NCI-H187 treated with DMSO at 0.1 percent for 48 hours (cell line): ENCODE data around the gene OVOL2.
"Not testable (repeated sequence)": the region's sequence is repeated elsewhere in the genome, so short reads cannot be mapped to it uniquely, and the experiment has no call there.

Experiments used
- DNase-seq: peaks from one replicate; lab custom pipeline; 2025; lab: John Stamatoyannopoulos, UW

The OVOL2 gene

DNA sequence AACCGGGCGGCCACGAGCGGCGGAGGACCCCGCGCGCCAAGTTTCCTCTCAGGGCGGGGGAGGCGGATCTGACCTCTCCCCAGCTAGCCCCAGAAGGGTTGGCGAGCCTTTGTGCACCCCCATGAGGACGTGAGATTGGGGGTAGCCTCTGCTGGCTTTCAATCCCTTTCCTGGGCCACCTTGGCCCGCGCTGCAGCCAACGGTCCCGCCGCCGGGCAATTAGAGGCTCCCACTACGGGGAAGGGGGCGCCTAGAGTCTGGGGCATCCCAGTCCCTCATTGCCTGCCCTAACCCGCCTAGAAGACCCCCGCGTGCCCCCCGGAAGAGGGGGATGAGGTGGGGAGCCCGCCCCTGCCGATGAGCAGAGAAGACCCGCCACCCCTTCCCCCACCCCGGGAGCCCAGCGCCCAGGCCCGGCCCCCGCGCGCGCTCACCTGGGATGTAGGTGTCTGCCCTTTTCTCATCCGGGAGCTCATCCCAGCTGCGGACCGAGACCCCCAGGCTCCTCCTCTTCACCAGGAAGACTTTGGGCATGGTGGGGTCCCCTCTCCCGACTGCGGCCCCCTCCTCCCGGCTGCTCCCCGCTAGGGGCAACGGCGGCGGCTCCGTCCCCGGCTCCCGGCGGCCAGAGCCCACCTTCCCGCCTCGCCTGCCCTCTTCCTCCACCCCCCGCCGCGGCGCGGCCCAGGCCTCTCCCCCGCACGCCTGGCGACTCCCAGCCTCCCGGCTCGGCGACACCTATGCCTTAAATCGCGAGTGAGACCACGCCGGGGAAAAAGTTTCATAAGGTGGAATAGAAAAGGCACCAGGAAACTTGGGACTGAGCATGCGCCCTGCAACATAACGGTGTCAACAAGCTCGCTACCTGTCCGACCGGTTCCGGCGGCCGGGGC lies at the start of gene OVOL2:
TSS of gene OVOL2 (minus strand) at position 816 of the 893 bp plus-strand sequence. CDS start at position 534, 282 bp downstream.
- no peak for DNase-seq

DNA sequence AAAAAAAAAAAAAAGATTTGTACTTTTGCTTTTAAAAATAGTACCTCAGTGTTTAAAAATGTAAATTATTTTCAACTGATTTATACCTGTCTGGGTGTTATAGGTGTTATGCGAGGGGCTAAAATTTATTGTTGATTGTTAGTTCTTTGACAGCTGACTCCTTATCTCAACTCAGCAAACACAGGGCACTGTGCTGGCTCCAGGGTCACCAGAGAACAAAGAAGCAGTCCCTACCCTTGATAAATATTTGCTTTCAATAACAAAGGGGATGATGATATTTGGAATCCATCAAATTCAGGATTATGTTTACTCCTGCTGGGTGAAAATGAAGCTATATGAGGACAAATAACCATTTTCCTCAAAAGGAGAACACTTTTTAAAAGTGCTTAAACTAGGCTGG lies 45.8 kb upstream of the OVOL2 start:
- no peak for DNase-seq

DNA sequence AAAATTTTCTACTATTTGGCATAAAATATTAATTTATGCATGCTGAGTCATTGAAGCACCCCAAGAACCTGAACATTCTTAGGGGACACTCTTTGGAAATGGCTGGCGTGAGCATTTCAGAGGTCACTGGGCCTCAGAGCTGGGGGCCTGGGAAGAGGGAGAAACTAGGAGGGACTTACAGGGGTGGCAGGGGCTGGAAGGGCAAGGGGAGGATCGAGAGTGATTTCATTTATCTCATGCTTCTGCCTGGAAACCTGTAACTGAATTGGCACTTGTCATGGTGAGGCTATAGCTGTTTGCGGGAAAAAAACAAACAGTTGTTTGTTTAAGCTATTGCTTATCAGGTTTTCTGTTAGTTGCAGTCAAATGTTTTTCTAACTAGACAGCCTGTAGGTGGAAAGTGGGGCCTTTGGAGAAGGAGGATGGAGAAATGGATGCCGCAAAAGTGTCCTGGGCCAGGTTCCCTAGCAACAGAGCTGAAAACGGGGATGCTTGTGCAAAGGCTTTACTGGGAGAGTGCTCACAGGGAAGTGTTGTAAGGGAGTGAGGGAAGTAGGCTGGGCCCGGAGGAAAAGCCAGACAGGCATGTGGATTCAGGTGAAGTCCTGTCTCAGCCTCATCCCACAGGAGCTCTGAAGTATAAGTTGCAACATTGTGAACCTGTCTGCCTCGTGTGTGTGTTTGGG lies 43.6 kb upstream of the OVOL2 start:
- DNase-seq, result no peak

DNA sequence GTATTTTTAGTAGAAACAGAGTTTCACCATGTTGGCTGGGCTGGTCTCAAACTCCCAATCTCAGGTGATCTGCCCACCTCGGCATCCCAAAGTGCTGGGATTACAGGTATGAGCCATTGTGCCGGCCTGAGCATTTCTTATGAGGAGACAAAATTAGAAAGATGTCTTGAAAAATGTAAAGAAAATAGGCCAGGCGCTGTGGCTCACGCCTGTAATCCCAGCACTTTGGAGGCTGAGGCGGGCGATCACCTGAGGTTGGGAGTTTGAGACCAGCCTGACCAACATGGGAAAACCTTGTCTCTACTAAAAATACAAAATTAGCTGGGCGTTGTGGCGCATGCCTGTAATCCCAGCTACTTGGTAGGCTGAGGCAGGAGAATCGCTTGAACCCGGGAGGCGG lies 42.9 kb upstream of the OVOL2 start:
- DNase-seq, result not testable (repeated sequence)

DNA sequence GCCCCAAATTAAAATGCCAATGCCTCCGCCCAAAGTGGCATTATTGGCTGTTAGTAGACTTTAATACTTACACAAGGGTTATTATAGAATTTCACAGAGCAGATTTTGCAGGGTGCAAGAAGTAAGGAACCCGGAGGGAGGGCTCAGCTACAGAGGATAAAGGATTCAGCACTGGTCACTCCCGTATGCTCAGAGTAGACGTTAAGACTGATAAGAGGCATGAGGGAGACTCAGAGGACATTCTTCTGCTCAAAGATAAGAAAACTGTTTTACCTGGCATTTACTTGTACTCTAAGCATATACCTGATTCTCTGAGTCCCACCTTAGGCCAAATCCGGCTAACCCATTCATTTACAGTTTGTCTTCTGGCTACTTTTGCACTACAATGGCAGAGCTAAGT lies 36.5 kb upstream of the OVOL2 start:
- DNase-seq, result no peak

DNA sequence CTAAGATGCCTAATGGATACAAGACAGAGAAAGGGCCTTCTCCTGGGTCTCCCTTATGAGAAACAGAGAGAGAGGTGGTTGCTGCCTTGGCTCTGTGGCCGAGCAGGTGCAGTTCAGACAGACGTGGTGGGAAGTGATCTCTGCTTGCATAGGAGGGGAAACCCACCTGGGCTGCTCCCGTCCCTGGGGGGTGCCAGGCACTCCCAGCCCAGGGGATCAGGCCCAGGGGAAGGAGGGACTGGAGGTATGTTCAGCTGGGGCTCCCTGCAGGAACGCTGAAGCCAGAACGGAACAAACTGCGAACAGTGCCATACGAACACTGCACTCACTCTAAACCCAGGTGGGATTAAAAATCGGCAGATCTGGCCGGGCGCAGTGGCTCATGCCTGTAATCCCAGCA lies 35.7 kb upstream of the OVOL2 start:
- no peak for DNase-seq

DNA sequence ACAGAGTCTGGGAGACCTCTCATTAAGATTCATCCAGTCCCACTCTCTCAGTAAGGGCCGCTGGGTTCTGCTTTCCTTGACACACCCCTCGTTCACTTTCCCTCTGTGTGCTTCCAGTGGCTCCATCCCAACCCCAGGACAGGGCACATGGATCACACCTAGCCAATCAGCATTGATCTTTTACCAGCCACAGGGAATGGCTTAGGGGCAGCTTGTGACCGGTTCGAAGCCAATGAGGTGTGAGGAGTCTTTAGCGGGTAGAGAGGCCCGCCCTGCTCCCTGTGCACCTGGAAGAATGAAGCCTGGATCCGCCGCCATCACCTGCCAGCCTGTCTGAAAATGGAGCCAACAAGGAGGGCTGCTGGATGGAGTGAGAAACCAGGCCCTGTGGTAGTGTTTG lies 35.2 kb upstream of the OVOL2 start:
- no peak for DNase-seq

DNA sequence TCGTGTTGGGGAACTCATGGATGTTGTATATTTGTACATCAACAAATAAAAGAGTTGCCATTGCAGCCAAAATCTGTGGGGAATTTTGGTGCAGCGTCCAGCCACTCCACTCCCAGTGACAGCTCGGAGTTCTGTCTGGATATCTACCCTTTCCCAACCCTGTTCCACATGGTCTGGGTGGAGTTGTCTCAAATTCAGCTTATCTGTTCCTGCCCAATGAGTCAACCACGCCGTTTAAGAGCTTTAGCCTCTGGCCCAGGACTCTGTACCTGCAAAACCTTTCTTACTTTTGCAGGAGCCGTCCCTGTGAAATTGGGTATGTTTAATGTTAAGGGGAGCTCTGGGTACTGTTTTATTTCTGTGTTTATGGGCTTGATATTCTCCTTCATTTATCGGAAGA lies 33.9 kb upstream of the OVOL2 start:
- no peak for DNase-seq

DNA sequence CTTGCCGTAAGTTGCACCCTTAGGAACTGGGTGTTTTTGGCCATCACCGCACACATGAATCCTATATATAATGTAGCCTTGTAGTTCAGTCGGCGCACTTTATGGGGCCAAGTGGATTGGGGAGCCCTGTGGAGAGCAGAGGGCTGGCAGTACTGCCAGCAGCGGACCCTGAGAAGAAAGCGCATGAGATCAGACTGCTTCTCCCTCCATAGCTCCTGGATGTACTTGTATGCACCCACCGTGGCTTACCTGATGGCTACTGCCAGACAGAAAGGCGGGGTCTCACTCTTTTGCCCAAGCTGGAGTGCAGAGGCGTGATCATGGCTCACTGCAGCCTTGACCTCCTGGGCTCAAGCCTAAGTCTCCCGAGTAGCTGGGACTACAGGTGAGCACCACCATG lies 32.8 kb upstream of the OVOL2 start:
- no peak for DNase-seq

DNA sequence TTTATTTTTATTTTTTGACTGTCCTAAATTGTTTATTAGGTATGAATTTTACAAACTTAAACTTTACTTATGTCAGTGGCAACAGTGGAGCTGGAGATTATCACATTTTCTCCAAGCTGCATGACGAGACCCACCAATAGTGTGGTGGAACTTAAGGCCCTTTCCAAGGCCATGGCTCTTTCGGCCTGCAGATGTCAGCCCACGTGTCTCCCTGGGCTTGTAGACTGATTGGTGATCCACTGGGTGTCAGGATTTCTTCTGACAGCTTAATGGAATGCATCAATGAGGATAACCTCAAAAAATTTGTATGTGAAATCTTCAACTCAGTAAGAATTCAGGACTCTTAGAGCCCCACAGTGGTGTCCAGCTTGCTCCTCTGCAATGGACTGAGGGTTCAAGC lies 32.3 kb upstream of the OVOL2 start:
- no peak for DNase-seq

DNA sequence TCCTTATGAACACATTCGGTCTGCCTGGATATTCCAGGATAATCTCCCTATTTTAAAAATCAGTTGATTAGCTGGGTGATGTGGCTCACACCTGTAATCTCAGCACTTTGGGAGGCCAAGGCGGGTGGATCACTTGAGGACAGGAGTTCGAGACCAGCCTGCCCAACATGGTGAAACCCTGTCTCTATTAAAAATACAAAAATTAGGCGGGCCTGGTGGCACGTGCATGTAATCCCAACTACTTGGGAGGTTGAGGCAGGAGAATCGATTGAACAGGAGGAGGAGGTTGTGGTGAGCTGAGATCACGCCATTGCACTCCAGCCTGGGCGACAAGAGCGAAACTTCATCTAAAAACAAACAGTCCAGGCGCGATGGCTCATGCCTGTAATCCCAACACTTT lies 31.1 kb upstream of the OVOL2 start:
- DNase-seq, result not testable (repeated sequence)

DNA sequence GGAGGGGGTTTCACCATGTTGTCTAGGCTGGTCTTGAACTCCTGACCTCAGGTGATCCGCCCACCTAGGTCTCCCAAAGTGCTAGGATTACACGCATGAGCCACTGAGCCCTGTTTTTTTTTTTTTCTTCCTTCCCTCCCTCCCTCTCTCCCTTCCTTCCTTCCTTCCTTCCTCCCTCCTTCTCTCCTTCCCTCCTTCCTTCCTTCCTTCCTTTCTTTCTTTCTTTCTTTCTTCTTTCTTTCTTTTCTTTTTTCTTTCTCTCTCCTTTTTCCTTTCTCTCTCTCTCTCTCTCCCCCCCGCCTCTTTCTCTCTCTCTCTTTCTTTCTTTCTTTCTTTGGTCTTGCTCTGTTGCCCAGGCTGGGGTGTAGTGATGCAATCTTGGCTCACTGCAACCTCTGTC lies 30.6 kb upstream of the OVOL2 start:
- DNase-seq, result not testable (repeated sequence)

DNA sequence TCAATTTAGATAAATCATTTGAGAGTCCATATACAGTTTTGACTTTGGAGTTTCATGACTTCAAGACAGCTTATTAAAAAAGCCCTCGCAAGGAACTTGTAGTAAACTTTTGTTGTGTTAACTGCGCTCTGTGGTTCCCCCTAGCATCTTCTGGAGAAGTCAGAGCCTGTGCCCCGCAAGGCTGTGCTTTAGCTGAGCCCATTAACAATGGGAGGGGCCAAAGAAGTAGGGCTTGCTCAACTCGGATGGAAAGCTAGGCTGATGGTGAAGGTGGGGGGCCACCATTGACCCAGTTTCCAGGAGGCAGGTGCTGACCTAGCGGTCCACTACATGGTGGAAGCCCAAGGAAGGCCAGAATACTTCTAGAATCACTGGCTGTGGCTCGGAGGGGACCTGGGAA lies 29.3 kb upstream of the OVOL2 start:
- no peak for DNase-seq

DNA sequence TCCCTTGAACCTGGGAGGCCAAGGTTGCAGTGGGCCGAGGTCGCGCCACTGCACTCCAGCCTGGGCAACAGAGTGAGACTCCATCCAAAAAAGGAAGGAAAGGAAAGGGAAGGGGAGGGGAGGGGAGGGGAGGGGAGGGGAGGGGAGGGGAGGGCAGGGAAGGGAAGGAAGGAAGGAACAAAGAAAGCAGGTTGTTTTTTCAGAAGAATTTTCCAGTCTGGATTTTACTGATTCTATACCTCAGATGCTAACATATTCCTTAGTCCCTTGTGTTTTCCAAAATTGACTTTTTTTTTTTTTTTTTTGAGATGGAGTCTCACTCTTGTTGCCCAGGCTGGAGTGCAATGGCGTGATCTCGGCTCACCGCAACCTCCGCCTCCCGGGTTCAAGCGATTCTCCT lies 23.1 kb upstream of the OVOL2 start:
- not testable (repeated sequence) for DNase-seq

DNA sequence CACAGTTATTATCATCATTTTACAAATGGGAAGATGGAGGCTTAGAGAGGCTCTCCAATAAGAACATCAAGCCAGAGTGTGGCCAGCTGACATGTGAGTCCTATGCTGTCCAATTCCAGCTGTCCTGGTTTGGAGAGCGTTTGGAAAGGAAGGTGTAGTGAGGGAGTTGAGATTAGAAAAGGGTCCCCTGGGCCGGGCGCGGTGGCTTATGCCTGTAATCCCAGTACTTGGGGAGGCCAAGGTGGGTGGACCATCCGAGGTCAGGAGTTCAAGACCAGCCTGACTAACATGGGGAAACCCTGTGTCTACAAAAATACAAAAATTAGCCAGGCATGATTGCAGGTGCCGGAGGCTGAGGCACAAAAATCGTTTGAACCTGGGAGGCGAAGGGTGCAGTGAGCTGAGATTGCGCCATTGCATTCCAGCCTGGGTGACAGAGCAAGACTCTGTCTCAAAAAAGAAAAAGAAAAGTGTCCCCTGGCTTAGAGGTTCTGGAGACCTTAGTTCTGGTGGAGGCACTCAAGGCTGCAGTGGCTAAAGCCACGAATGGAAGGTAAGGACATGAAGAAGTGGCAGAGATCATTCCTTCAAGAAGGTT lies 22.1 kb upstream of the OVOL2 start:
- DNase-seq, result no peak

DNA sequence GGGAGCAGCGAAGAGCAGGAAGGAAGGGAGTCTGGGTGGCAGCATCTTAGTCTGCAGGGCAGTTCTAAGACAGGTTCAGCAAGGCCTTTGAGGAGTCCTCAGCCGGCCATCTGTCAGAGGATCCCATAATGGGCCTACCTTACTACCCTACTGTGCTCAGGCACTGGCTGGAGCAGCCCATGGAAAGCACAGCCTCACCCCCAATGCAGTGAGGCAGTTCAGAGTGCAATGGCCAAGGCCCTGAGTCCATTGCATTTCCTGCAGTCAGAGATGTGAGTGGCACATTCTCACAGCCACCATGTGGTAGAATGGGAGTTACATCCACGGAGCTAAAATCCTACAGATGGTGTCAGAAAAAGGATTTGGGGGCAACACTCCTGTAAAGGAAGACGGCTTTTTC lies 19.4 kb upstream of the OVOL2 start:
- DNase-seq, result no peak

DNA sequence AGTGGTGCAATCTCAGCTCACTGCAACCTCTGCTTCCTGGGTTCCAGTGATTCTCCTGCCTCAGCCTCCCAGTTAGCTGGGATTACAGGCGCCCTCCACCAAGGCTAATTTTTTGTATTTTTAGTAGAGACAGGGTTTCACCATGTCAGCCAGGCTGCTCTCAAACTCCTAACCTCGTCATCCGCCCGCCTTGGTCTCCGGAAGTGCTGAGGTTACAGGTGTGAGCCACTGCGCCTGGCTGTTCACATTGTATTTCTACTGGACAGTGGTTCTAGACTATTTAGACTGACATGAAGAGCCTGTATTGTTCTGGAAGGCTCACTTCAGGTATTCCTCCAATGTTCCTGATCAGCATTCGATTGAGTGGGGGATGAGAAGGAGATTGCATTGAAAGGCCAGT lies 14.8 kb upstream of the OVOL2 start:
- no peak for DNase-seq

DNA sequence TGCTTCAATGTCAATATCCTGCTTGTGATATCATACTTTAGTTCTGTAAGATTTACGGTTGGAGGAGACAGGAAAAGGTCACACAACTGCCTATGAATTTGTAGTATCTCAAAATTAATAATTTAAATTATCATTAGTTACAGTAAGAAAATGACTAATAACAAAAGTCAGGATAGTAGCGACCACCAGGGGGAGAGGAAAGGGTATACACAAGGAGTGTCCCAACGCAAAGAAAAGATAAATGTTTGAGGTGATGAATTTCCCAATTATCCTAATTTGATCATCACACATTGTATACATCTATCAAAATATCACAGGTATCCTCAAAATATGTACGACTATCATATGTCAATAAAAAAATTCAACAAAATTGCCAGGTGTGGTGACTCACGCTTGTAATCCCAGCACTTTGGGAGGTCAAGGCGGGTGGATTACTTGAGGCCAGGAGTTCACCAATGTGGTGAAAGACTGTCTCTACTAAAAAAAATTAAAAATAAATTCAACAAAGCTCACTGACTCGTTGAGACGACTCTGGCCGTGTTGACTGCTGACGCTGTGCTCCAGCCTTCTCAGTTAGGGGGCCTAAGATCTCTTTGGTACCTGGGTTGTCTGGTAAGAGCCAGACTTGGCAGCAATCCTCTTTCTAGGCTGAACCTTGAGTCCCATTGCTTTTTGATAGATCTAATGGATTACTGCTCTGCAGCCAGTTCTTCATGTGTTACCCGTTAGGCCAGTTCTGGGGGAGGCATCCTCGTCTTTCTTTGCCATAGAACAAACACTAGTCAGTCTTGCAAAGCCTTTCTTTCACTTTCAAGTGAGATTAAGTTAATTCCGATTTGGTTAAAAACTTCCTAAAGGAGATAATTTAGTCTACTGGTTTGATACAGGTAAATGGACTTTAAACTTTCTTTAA lies 9.0 kb upstream of the OVOL2 start:
- DNase-seq, result no peak

DNA sequence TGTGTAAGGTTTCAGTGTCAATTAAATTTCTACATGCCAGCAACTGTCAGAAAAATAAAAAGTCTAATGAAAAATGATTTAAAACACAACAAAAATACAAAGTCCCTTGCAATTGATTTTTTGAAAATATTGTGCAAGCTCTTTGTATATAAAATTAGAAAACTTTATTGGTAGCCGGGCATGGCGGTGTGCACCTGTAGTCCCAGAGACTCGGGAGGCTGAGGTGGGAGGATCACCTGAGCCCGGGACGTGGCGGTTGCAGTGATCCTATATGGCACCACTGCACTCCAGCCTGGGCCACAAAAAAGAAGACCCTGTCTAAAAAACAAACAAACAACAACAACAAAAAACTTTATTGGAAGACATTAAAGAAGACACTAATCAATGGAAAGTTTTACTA lies 6.0 kb upstream of the OVOL2 start:
- DNase-seq, result no peak

DNA sequence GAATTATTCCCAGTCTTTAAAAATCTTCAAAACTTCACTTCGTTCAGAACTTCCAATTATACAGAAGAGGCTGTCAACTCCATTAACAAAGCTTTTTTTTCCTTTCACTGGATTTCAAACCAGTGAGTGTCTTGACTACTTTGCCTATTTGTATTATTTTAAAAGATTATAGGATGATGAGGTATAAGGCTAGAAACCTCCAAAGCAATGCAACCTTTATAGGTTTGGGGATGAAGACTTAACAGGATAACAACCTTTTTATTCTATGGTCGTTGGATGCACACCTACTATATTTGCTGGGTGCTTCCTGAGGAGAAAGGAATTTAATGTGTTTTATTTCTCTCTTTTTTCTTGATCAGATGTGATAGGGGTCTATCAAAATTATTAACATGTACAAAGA lies 1.9 kb upstream of the OVOL2 start:
- no peak for DNase-seq

DNA sequence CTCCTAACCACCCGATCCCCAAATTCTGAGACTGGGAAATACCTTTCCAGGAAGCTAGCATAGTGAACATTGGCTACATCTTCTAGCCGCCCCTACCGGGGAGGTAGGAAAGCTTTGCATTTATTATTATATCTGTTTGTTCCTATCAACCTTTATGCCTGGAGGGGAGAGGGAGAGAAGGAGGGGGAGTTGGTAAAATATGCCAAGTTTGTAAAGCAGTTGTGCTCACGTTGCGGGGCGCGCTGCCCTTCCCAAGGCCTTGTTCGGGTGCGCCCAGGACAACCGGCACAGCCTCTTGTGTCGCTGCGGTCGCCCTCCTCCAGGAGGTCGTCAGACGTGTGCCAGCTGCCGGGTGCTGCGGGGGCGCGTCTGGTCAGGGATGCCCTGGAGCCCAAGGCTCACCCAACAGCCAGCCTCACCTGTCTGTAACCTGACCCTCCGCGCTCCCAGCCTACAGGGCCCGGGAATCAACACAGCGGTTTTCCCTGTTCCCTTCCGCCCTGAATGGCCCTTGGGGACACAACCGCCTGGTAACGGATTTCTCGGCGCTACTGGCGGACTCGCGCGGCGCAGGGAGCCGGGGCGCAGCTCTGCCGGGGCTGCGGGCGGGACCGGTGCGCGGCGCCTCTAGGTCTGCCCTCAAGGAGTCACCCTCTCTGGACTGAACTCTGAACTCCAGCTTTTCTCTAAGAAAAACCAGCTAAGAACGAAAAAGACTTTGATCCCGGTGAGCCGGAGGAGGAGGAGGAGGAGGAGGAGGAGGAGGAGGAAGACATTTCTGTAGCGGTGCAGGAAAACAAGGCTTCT lies 1.1 kb upstream of the OVOL2 start:
- peak; percentile 21 for DNase-seq
